DMS53 treated with DMSO at 0.1 percent for 48 hours (cell line): ENCODE data around the gene FTSJ1.
"Not testable (repeated sequence)": the region's sequence is repeated elsewhere in the genome, so short reads cannot be mapped to it uniquely, and the experiment has no call there.

Source experiments
- DNase-seq: peaks from one replicate; lab custom pipeline; 2025; ENCODE audit not compliant: unreplicated experiment; lab: John Stamatoyannopoulos, UW

The FTSJ1 gene

DNA sequence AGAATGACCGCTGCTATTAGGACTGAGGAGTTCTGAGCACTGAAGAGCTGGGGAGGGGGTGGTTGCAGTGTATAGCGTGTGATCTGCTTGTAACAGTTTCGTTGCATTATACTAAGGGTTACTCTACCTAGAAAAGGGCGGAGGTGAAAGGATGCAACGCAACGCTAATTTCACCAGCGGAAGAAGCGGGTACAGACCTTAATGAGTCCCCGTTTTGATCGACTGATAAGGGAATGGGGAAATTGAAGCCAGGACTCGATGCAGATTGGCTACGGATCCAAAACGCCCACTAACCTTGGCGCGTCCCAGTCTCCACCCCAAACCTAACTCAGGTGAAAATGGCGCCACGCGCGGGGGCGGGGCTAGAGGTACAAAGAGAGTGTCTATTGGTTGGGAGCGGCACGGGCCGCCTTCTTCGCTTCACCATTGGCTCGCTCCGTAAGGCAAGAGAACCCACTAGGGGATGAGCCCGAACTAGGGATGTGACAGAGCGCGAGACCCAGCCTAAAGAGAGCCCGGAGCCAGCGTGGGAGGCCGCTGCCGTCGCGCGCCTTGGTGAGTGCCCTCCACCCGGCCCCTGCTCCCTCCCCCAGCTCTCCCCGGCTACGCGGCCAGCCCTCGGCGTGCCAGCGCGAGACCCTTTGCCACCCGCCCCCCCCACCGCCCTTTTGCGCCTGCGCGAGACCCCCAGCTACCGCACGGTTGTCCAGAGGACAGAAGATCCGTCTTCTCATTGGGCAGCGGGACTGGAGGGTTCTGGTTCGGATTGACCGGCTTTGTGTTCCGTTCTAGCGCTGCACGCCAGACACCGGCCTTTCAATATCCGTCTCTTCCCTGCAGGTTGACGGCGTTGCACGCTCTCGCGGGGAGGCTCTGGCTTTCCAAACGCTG lies 45.6 kb downstream of the FTSJ1 start, which contains the start of gene EBP:
Gene EBP, plus strand, starts transcription at position 456 of the 891 bp plus-strand sequence. CDS start 1,964 bp downstream, outside the sequence.
- DNase-seq, result peak; percentile 88

DNA sequence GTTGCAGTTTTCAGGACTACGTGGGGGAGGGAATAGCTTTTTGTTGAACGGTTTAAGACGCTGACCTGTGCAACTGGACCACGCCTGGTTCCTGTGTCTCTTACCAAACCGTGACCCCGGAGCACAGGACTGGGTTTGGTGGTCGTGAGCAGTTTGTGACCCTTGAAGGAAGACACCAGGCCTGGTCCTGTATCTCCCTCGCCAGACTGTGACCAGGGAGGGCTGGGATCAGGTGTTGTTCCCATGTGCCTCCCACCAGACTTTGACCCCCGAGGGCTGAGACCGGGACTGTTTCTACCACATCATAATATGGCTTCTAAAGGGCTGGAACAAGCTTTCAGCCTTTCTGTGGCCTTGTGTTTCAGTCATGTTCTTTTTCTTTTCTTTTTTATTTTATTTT lies 46.3 kb downstream of the FTSJ1 start:
- no peak for DNase-seq

DNA sequence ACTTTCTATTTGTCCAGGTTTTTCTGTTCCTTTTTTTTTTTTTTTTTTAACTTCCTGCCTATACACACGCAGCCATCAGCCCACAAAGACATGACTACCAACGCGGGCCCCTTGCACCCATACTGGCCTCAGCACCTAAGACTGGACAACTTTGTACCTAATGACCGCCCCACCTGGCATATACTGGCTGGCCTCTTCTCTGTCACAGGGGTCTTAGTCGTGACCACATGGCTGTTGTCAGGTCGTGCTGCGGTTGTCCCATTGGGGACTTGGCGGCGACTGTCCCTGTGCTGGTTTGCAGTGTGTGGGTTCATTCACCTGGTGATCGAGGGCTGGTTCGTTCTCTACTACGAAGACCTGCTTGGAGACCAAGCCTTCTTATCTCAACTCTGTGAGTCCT lies 47.7 kb downstream of the FTSJ1 start:
- no peak for DNase-seq

DNA sequence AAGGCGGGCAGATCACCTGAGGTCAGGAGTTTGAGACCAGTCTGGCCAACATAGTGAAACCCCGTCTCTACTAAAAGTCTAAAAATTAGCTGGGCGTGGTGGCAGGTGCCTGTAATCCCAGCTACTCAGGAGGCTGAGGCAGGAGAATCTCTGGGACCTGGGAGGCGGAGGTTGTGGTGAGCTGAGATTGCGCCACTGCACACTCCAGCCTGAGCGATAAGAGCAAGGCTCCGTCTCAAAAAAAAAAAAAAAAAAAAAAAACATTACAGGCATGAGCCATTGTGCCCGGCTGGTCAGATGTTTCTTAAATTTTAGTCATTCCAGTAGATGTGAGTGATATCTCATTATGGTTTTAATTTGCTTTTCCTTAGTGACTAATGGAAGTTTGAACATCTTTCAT lies 49.9 kb downstream of the FTSJ1 start:
- DNase-seq, result not testable (repeated sequence)

DNA sequence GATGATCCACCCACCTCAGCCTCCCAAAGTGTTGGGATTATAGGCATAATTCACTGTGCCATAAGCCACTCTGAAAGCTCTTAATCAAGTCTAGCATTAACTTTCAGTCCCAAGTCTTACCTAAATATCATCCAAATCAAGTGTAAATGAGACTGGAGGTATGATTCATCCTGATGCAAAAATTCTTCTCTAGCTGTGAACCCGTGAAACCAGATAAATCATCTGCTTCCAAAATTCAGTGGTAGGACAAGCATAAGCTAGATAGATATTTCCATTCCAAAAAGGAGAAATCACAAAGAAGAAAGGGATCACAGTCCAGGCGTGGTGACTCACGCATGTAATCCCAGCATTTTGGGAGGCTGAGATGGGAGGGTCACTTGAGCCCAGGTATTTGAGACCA lies 54.7 kb downstream of the FTSJ1 start:
- DNase-seq, result no peak

DNA sequence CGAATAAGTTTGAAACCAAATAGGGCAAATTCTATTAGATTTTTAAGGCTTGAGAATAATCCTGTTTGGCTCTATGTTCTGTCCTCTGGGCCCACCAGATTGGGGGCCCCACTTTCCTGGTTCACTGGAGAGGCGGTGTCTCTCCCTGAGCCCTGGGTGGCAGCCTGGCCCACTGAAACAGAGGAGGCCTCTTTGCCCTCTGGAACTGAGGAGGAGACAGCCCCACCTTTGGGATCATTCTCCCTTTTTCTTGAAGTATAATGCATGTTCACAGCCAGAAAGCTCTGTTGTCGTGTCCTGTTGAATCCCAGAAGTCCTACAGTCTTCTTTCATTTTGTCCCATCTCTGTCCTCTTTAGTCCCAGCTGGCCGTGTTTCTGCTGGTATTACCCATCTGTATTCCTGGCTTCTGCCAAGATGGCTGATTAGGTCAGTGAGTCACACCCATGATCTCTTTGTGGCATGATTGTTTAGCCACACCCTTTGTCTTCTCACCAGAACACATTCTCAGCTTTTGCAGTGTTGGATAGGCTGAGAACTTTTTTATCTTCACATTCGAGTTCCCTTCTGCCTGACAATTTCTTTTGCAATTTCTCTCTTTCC lies 55.5 kb downstream of the FTSJ1 start:
- no peak for DNase-seq

DNA sequence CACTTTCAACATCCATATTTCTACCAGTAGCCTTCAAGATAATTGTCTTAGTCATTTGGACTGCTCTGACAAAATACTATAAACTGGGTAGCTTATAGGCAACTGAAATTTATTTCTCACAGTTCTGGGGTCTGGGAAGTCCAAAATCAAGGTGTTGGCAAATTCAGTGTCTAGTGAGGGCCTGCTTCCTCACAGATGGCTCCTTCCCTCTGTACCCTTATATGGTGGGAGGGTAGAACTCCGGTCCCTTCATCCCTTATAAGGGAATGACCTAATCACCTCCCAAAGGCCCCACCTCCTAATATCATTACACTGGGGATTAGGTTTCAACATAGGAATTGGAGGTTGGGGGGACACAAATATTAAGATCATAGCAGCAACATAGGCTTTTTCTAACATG lies 56.2 kb downstream of the FTSJ1 start:
- DNase-seq, result no peak

DNA sequence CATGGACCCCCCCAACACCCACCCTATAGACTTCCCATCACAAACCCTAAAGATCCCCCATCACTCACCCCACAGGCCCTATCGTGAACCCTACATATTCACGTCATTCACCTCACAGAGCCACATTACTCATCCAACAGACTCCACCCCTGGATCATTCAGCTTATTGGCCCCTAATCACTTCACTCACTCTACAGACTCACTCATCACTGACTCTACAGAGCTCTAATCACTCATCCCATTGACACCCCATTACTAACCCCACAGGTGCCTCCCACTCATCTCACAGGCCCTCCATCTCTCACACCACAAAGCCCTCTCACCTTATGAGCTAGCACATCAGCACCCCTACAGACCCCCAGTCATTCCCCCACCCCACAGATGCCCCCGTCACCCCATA lies 57.2 kb downstream of the FTSJ1 start:
- DNase-seq, result no peak
